Neural cell (in vitro differentiated cells): ENCODE results near the gene TMOD1. TPM values are rescaled to one million over a fixed set of nuclear protein-coding genes. Genes with fewer than 3 reads are reported as not detected.

Experiments
- H2AFZ ChIP-seq: fragments of 200-600, 300-800 bp; sonication (generic), shearing (Covaris generic); 2 replicates; pipeline ENCODE4 v1.6.0; 2014; ENCODE audit warnings: low read depth, mild to moderate bottlenecking, antibody characterized with exemption, low read length, moderate library complexity
- H3F3A ChIP-seq: fragments of 200-600 bp; shearing (Covaris generic); 2 replicates; pipeline ENCODE4 v1.6.1; 2016; ENCODE audit warnings: mild to moderate bottlenecking, moderate library complexity, mixed read lengths, antibody characterized with exemption, low read length; ENCODE audit not compliant: insufficient read depth, poor library complexity, severe bottlenecking
- H3K27ac ChIP-seq: fragments of 200-600, 300-800 bp; sonication (generic), shearing (Covaris generic); 2 replicates; pipeline ENCODE4 v1.5.1; 2014; ENCODE audit warnings: mild to moderate bottlenecking, low read length, moderate library complexity
- H3K27me3 ChIP-seq: fragments of 300-800, 200-600 bp; sonication (generic), shearing (Covaris generic); 2 replicates; pipeline ENCODE4 v1.6.0; 2014; ENCODE audit warnings: mild to moderate bottlenecking, low read depth, low read length, moderate library complexity; ENCODE audit not compliant: insufficient read depth
- H3K36me3 ChIP-seq: fragments of 300-800, 200-600 bp; sonication (generic), shearing (Covaris generic); 2 replicates; pipeline ENCODE4 v1.5.1; 2014; ENCODE audit warnings: mild to moderate bottlenecking, antibody characterized with exemption, low read length, moderate library complexity; ENCODE audit not compliant: insufficient read depth
- H3K4me2 ChIP-seq: fragments of 300-800, 200-600 bp; sonication (generic), shearing (Covaris generic); 2 replicates; pipeline ENCODE4 v1.6.0; 2014; ENCODE audit warnings: mild to moderate bottlenecking, low read length
- H3K4me3 ChIP-seq: fragments of 300-800, 200-600 bp; sonication (generic), shearing (Covaris generic); 2 replicates; pipeline ENCODE4 v1.5.1; 2014; ENCODE audit warnings: mild to moderate bottlenecking, low read length, moderate library complexity
- H3K79me2 ChIP-seq: fragments of 200-600 bp; shearing (Covaris generic); replicated peaks from 2 replicates; pipeline ENCODE4 v1.6.0; 2014; ENCODE audit warnings: mild to moderate bottlenecking, low read length, moderate library complexity; ENCODE audit not compliant: insufficient read depth
- H3K9ac ChIP-seq: fragments of 300-800, 200-600 bp; sonication (generic), shearing (Covaris generic); 2 replicates; pipeline ENCODE4 v1.6.1; 2016; ENCODE audit warnings: mild to moderate bottlenecking, low read length, mixed read lengths
- H3K9me2 ChIP-seq: fragments of 200-600 bp; shearing (Covaris generic); 2 replicates; pipeline ENCODE4 v1.6.1; 2016; ENCODE audit warnings: mild to moderate bottlenecking, low read length, mixed read lengths; ENCODE audit not compliant: insufficient read depth
- H3K9me3 ChIP-seq: fragments of 200-600, 300-800 bp; sonication (generic), shearing (Covaris generic); 2 replicates; pipeline ENCODE4 v1.6.1; 2016; ENCODE audit warnings: mild to moderate bottlenecking, mixed run types, low read length, moderate library complexity, mixed read lengths
- H4K20me1 ChIP-seq: fragments of 200-600 bp; shearing (Covaris generic); 2 replicates; pipeline ENCODE4 v1.6.1; 2016; ENCODE audit warnings: mild to moderate bottlenecking, mixed run types; ENCODE audit not compliant: insufficient read depth
- CTCF ChIP-seq: fragments of 450-650 bp; IDR thresholded peaks from 2 replicates; pipeline ENCODE4 v1.5.1; 2014; ENCODE audit warnings: antibody characterized with exemption, mild to moderate bottlenecking, moderate library complexity; ENCODE audit not compliant: poor library complexity, severe bottlenecking
- EP300 ChIP-seq: fragments of 450-650 bp; conservative IDR thresholded peaks from 2 replicates; pipeline ENCODE4 v1.6.1; 2014; ENCODE audit warnings: antibody characterized with exemption, mild to moderate bottlenecking, moderate library complexity; ENCODE audit not compliant: poor library complexity, severe bottlenecking
- EZH2 ChIP-seq: fragments of 200-600, 300-800 bp; shearing (Covaris generic), sonication (generic); IDR thresholded peaks from 2 replicates; pipeline ENCODE4 v1.6.1; 2014; ENCODE audit warnings: antibody characterized with exemption, low read length, borderline replicate concordance, mild to moderate bottlenecking; ENCODE audit not compliant: insufficient read depth, poor library complexity, severe bottlenecking
- MXI1 ChIP-seq: fragments of 450-650 bp; conservative IDR thresholded peaks from 2 replicates; pipeline ENCODE4 v1.6.1; 2014; ENCODE audit warnings: antibody characterized with exemption, mild to moderate bottlenecking; ENCODE audit not compliant: poor library complexity, severe bottlenecking
- POLR2AphosphoS5 ChIP-seq: IDR thresholded peaks from 2 replicates; pipeline ENCODE4 v1.6.1; 2012
- RAD21 ChIP-seq: fragments of 450-650 bp; conservative IDR thresholded peaks from 2 replicates; pipeline ENCODE4 v1.6.1; 2014; ENCODE audit warnings: antibody characterized with exemption, mild to moderate bottlenecking, moderate library complexity
- REST ChIP-seq: IDR thresholded peaks from 2 replicates; pipeline ENCODE4 v1.6.1; 2012; ENCODE audit warnings: borderline replicate concordance
- SMC3 ChIP-seq: fragments of 450-650 bp; conservative IDR thresholded peaks from 2 replicates; pipeline ENCODE4 v1.6.1; 2014; ENCODE audit warnings: antibody characterized with exemption, mild to moderate bottlenecking, moderate library complexity; ENCODE audit not compliant: poor library complexity
- TAF1 ChIP-seq: IDR thresholded peaks from 2 replicates; pipeline ENCODE4 v1.6.1; 2012; ENCODE audit warnings: low read depth
- polyA plus RNA-seq: library from polyadenylated mRNA; depleted of rRNA; stranded (reverse); fragments of >200 nt; gene quantifications from 2 replicates; pipeline ENCODE4 v1.2.3, GENCODE V29; 2014

TMOD1 gene
- polyA plus RNA-seq, 1 donor from 2014 or later = 0.17 TPM

GRCh38 chr9:97577051-97577450 lies 75.6 kb downstream of the TMOD1 start:
- Histone ChIP-seq H3K27me3 (no peaks in the 10 kb centered on the region), H3K79me2 (no peaks in the 10 kb centered on the region), H3K9me3 (no peaks in the 10 kb centered on the region), H3K4me3 (no peak overlapping the region), H3K36me3 (no peaks in the 10 kb centered on the region), H2AFZ (no peak overlapping the region), H3K9ac (no peak overlapping the region), H3F3A (no peaks in the 10 kb centered on the region), H3K4me2 (no peak overlapping the region), H3K9me2 (no peaks in the 10 kb centered on the region), H4K20me1 (no peaks in the 10 kb centered on the region), H3K27ac (no peak overlapping the region)
- no peak for TF ChIP-seq REST
- no peak for TF ChIP-seq RAD21
- no peak for TF ChIP-seq POLR2AphosphoS5
- TF ChIP-seq EP300 = no peak
- TF ChIP-seq EZH2 = no peak
- no peak for TF ChIP-seq MXI1
- TF ChIP-seq TAF1 = no peak
- no peak for TF ChIP-seq SMC3
- TF ChIP-seq CTCF = no peak

GRCh38 chr9:97578846-97579245 lies 77.4 kb downstream of the TMOD1 start:
- Histone ChIP-seq H3K9me3 (no peaks in the 10 kb centered on the region), H3K79me2 (no peaks in the 10 kb centered on the region), H3K4me2 (no peak overlapping the region), H3K27me3 (no peaks in the 10 kb centered on the region), H3K4me3 (no peak overlapping the region), H2AFZ (no peak overlapping the region), H3K9ac (no peak overlapping the region), H3K27ac (no peak overlapping the region), H3K36me3 (no peaks in the 10 kb centered on the region), H3K9me2 (no peaks in the 10 kb centered on the region), H4K20me1 (no peaks in the 10 kb centered on the region), H3F3A (no peaks in the 10 kb centered on the region)
- TF ChIP-seq TAF1 = no peak
- TF ChIP-seq CTCF = no peak
- no peak for TF ChIP-seq MXI1
- no peak for TF ChIP-seq REST
- no peak for TF ChIP-seq EP300
- TF ChIP-seq RAD21 = no peak
- TF ChIP-seq EZH2 = no peak
- TF ChIP-seq POLR2AphosphoS5 = no peak
- TF ChIP-seq SMC3 = no peak
